ENCODE results near the gene BEND6. TPM values are rescaled to one million over a fixed set of nuclear protein-coding genes. Genes with fewer than 3 reads are reported as not detected.
"Not testable (repeated sequence)": the region's sequence is repeated elsewhere in the genome, so short reads cannot be mapped to it uniquely, and the experiment has no call there.

BEND6 gene
- total RNA-seq, 1 donor from 2014 or later = not detected

- no peaks in the 10 kb centered on the region for H3K4me1 Mint-ChIP-seq (ENCODE audit: low read depth)
- H3K27me3 Mint-ChIP-seq (ENCODE audit: insufficient read depth) = peaks cover 27% of the 10 kb centered on the region
- no peak overlapping the region for H3K4me3 Mint-ChIP-seq
- DNase-seq (ENCODE audit: low spot score) = no peak
- no peaks in the 10 kb centered on the region for H3K36me3 Mint-ChIP-seq (ENCODE audit: low read depth)
- H3K9me3 Mint-ChIP-seq = peaks cover 16% of the 10 kb centered on the region
- no peak overlapping the region for H3K27ac Mint-ChIP-seq
- intact Hi-C loops (cut with micrococcal nuclease) = no loop called here
These were observed 74.3 kb downstream of the BEND6 start for GRCh38 chr6:57029213-57029612.

DNA sequence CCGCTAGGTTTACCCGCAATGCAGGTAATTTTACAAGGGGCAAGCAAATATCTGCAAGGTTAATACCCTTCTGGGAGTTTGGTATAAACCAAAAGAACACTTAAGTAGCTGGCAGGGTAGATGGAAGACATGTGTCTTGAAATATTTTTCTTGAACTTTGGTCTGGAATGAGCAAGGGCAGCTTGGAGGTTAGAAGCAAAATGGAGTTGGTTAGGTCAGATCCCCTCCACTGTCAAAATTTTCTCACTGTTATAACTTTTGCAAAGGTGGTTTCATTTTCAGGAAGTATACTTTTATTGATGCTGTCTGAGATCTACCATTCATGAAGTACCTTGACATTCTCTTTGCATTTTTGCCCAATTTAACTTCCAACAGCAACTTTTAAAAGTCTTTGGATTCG lies 78.3 kb downstream of the BEND6 start:
- no peaks in the 10 kb centered on the region for H3K9me3 Mint-ChIP-seq
- intact Hi-C loops (cut with micrococcal nuclease) = no loop called here
- no peak for DNase-seq (ENCODE audit: low spot score)
- no peaks in the 10 kb centered on the region for H3K36me3 Mint-ChIP-seq (ENCODE audit: low read depth)
- H3K27me3 Mint-ChIP-seq (ENCODE audit: insufficient read depth) = peaks cover 37% of the 10 kb centered on the region
- no peak overlapping the region for H3K4me3 Mint-ChIP-seq
- H3K4me1 Mint-ChIP-seq (ENCODE audit: low read depth) = no peaks in the 10 kb centered on the region
- no peak overlapping the region for H3K27ac Mint-ChIP-seq

- no peaks in the 10 kb centered on the region for H3K9me3 Mint-ChIP-seq
- no peak overlapping the region for H3K4me3 Mint-ChIP-seq
- no peak for DNase-seq (ENCODE audit: low spot score)
- H3K4me1 Mint-ChIP-seq (ENCODE audit: low read depth) = no peaks in the 10 kb centered on the region
- no peak overlapping the region for H3K27ac Mint-ChIP-seq
- no peaks in the 10 kb centered on the region for H3K36me3 Mint-ChIP-seq (ENCODE audit: low read depth)
- H3K27me3 Mint-ChIP-seq (ENCODE audit: insufficient read depth) = peaks cover 37% of the 10 kb centered on the region
- intact Hi-C loops (cut with micrococcal nuclease) = no loop called here
These were observed 80.6 kb downstream of the BEND6 start for GRCh38 chr6:57035549-57035948.

GRCh38 chr6:57038906-57039305 lies 84.0 kb downstream of the BEND6 start:
- H3K9me3 Mint-ChIP-seq = no peaks in the 10 kb centered on the region
- H3K4me3 Mint-ChIP-seq = no peak overlapping the region
- no peaks in the 10 kb centered on the region for H3K4me1 Mint-ChIP-seq (ENCODE audit: low read depth)
- H3K27ac Mint-ChIP-seq = no peak overlapping the region
- intact Hi-C loops (cut with micrococcal nuclease) = no loop called here
- no peak for DNase-seq (ENCODE audit: low spot score)
- peaks cover 47% of the 10 kb centered on the region for H3K27me3 Mint-ChIP-seq (ENCODE audit: insufficient read depth)
- no peaks in the 10 kb centered on the region for H3K36me3 Mint-ChIP-seq (ENCODE audit: low read depth)

DNA sequence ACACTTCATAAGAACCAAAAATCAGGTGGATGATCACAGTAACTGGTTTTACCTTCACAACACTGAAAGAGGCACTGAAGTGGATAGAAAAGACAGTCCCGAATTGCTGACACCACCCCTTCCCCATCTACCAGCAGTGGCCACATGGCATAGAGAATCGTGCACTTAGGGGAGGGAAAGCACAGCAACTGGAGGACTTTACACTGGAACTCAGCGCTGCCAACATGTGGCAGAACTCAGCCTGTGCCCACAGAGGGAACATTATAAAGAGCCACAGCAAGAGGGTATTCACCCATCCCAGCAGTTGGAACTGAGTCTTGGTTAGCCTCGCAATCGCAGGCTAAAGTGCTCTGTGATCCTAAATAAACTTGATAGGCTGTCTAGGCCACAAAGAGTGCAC lies 85.1 kb downstream of the BEND6 start:
- Mint-ChIP-seq H3K36me3 (ENCODE audit: low read depth) (no peaks in the 10 kb centered on the region), H3K4me1 (ENCODE audit: low read depth) (no peaks in the 10 kb centered on the region), H3K27me3 (ENCODE audit: insufficient read depth) (peaks cover 50% of the 10 kb centered on the region), H3K4me3 (no peak overlapping the region), H3K27ac (no peak overlapping the region), H3K9me3 (no peaks in the 10 kb centered on the region)
- DNase-seq (ENCODE audit: low spot score) = no peak
- intact Hi-C loops (cut with micrococcal nuclease) = no loop called here

DNA sequence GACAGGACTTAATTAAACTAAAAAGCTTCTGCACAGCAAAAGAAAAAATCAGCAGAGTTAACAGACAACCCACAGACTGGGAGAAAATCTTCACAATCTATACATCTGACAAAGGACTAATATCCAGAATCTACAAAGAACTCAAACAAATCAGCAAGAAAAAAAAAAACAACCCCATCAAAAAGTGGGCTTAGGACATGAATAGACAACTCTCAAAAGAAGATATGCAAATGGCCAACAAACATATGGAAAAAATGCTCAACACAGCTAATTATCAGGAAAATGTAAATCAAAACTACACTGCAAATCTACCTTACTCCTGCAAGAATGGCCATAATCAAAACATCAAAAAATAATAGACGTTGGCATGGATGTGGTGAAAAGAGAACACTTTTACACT lies 89.2 kb downstream of the BEND6 start:
- H3K9me3 Mint-ChIP-seq; H3K27ac Mint-ChIP-seq; H3K4me3 Mint-ChIP-seq; intact Hi-C loops (cut with micrococcal nuclease); DNase-seq (ENCODE audit: low spot score); H3K36me3 Mint-ChIP-seq (ENCODE audit: low read depth): not testable (repeated sequence)
- peaks cover 19% of the 10 kb centered on the region for H3K4me1 Mint-ChIP-seq (ENCODE audit: low read depth)
- H3K27me3 Mint-ChIP-seq (ENCODE audit: insufficient read depth) = peaks cover 47% of the 10 kb centered on the region

DNA sequence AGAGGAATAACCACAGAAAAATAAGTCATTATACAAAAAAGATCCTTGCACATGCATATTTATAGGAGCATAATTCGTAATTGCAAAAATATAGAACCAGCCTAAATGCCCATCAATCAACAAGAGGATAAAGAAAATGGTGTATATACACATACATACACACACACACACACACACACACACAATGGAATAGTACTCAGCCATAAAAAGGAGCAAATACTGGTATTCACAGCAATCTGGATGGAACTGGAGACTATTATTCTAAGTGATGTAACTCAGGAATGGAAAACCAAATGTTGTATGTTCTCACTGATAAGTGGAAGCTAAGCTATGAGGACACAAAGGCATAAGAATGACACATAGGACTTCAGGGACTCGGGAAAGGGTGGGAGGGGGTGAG lies 89.7 kb downstream of the BEND6 start:
- intact Hi-C loops (cut with micrococcal nuclease) = no loop called here
- Mint-ChIP-seq H3K4me3 (no peak overlapping the region), H3K9me3 (no peaks in the 10 kb centered on the region), H3K27ac (no peak overlapping the region), H3K36me3 (ENCODE audit: low read depth) (peaks cover 12% of the 10 kb centered on the region), H3K27me3 (ENCODE audit: insufficient read depth) (peaks cover 45% of the 10 kb centered on the region), H3K4me1 (ENCODE audit: low read depth) (peaks cover 24% of the 10 kb centered on the region)
- DNase-seq (ENCODE audit: low spot score) = no peak

GRCh38 chr6:57046332-57047256 lies 91.7 kb downstream of the BEND6 start, which contains the start of gene KIAA1586:
Gene KIAA1586, plus strand, starts transcription at chr6:57046693. Its CDS starts 63 bp downstream, at chr6:57046756.
- peak; percentile 83 for DNase-seq (ENCODE audit: low spot score)
- intact Hi-C loops (cut with micrococcal nuclease) = loop anchor here (1.0 to 5.0 kb wide), 6 partner anchors 43 to 449 kb away; partner anchors contain the start of genes BAG2, BEND6, PRIM2 and RAB23
- Mint-ChIP-seq H3K4me1 (ENCODE audit: low read depth) (peaks cover 35% of the 10 kb centered on the region), H3K4me3 (peak within 1 kb of the TSS; percentile 93), H3K27ac (peak within 1 kb of the TSS; percentile 92), H3K36me3 (ENCODE audit: low read depth) (peaks cover 23% of the 10 kb centered on the region), H3K27me3 (ENCODE audit: insufficient read depth) (peaks cover 36% of the 10 kb centered on the region)
- H3K9me3 Mint-ChIP-seq = not testable (repeated sequence)

- Mint-ChIP-seq H3K27me3 (ENCODE audit: insufficient read depth) (peaks cover 31% of the 10 kb centered on the region), H3K4me1 (ENCODE audit: low read depth) (peaks cover 35% of the 10 kb centered on the region), H3K36me3 (ENCODE audit: low read depth) (peaks cover 25% of the 10 kb centered on the region)
- H3K4me3 Mint-ChIP-seq; H3K9me3 Mint-ChIP-seq; H3K27ac Mint-ChIP-seq; DNase-seq (ENCODE audit: low spot score): not testable (repeated sequence)
- intact Hi-C loops (cut with micrococcal nuclease) = loop anchor here (2.0 to 5.0 kb wide), 3 partner anchors 92 to 450 kb away; partner anchors contain the start of genes BEND6 and PRIM2
These were observed 92.3 kb downstream of the BEND6 start for GRCh38 chr6:57047257-57047585.

DNA sequence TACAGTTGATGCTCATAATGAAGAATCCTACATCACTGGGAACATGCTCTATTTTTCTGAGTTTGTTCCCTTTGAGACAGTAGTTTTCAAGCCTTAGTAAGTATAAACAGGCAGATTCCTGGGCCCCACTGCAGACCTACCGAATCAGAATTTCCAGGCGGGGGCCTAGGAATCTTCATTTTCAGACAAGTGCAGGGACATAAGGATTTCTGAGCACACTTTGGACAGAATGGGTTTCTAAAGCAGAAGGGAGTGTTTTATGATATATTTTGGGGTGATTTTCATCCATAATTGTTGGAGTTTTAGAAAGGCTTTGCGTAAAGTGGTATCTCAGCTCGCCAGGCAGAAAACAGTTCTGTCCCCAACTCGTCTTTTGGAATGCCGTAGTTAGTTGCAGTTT lies 93.0 kb downstream of the BEND6 start:
- Mint-ChIP-seq H3K4me3 (peak overlapping the region; percentile 84), H3K27ac (peak overlapping the region; percentile 50), H3K36me3 (ENCODE audit: low read depth) (peaks cover 27% of the 10 kb centered on the region), H3K27me3 (ENCODE audit: insufficient read depth) (peaks cover 30% of the 10 kb centered on the region), H3K4me1 (ENCODE audit: low read depth) (peaks cover 35% of the 10 kb centered on the region)
- intact Hi-C loops (cut with micrococcal nuclease) = loop anchor here (2.0 to 5.0 kb wide), 3 partner anchors 93 to 451 kb away; partner anchors contain the start of genes BEND6 and PRIM2
- not testable (repeated sequence) for H3K9me3 Mint-ChIP-seq; DNase-seq (ENCODE audit: low spot score)

GRCh38 chr6:57048577-57048976 lies 93.7 kb downstream of the BEND6 start:
- H3K27ac Mint-ChIP-seq = no peak overlapping the region
- H3K36me3 Mint-ChIP-seq (ENCODE audit: low read depth) = peaks cover 34% of the 10 kb centered on the region
- peak overlapping the region; percentile 84 for H3K4me3 Mint-ChIP-seq
- intact Hi-C loops (cut with micrococcal nuclease) = loop anchor here (5.0 kb wide), 1 partner anchor 451 kb away; no protein-coding TSS in a partner anchor
- H3K9me3 Mint-ChIP-seq = no peaks in the 10 kb centered on the region
- H3K4me1 Mint-ChIP-seq (ENCODE audit: low read depth) = peaks cover 35% of the 10 kb centered on the region
- no peak for DNase-seq (ENCODE audit: low spot score)
- peaks cover 23% of the 10 kb centered on the region for H3K27me3 Mint-ChIP-seq (ENCODE audit: insufficient read depth)

DNA sequence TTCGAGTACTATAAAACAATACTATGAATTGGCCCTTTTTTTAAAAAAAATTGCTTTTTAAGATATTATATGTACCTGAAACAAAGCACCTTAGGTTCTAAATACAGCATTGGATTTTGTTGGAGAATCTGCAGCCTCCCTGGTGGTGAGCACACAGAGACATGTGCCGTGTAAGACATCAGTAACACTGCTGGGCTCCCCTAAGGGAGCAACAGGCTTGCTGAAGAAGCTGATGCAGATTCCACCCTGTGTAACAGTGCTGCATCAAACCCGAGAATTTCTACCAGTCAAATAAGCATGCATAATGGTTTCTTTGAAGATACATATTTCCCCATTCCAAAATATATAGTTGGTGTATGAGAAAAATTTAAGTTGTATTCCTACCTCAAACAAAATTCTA lies 108.9 kb downstream of the BEND6 start:
- DNase-seq (ENCODE audit: low spot score) = no peak
- Mint-ChIP-seq H3K4me1 (ENCODE audit: low read depth) (peaks cover 5% of the 10 kb centered on the region), H3K36me3 (ENCODE audit: low read depth) (peaks cover 29% of the 10 kb centered on the region), H3K27ac (no peak overlapping the region), H3K4me3 (no peak overlapping the region), H3K9me3 (no peaks in the 10 kb centered on the region), H3K27me3 (ENCODE audit: insufficient read depth) (no peaks in the 10 kb centered on the region)
- intact Hi-C loops (cut with micrococcal nuclease) = no loop called here

- Mint-ChIP-seq H3K27me3 (ENCODE audit: insufficient read depth) (no peaks in the 10 kb centered on the region), H3K4me1 (ENCODE audit: low read depth) (peaks cover 5% of the 10 kb centered on the region), H3K36me3 (ENCODE audit: low read depth) (peaks cover 25% of the 10 kb centered on the region), H3K9me3 (no peaks in the 10 kb centered on the region), H3K27ac (no peak overlapping the region), H3K4me3 (no peak overlapping the region)
- no peak for DNase-seq (ENCODE audit: low spot score)
- intact Hi-C loops (cut with micrococcal nuclease) = no loop called here
These were observed 109.9 kb downstream of the BEND6 start for GRCh38 chr6:57064809-57065208.
